HG03457 (cell line): ENCODE results near the gene GAS7.

Experiments
- ATAC-seq: cut with Tn5 transposase; IDR thresholded peaks from one replicate; pipeline ENCODE4 v1.9.1; 2021; ENCODE audit warnings: moderate number of reproducible peaks; ENCODE audit not compliant: unreplicated experiment

GAS7 gene

GRCh38 chr17:10201680-10202079 is 3.3 kb upstream of the GAS7 start:
- ATAC-seq = no peak

- ATAC-seq = no peak
Observed at GRCh38 chr17:10200645-10201044, 2.2 kb upstream of the GAS7 start.

- no peak for ATAC-seq
Observed at GRCh38 chr17:10200016-10200415, 1.6 kb upstream of the GAS7 start.

DNA sequence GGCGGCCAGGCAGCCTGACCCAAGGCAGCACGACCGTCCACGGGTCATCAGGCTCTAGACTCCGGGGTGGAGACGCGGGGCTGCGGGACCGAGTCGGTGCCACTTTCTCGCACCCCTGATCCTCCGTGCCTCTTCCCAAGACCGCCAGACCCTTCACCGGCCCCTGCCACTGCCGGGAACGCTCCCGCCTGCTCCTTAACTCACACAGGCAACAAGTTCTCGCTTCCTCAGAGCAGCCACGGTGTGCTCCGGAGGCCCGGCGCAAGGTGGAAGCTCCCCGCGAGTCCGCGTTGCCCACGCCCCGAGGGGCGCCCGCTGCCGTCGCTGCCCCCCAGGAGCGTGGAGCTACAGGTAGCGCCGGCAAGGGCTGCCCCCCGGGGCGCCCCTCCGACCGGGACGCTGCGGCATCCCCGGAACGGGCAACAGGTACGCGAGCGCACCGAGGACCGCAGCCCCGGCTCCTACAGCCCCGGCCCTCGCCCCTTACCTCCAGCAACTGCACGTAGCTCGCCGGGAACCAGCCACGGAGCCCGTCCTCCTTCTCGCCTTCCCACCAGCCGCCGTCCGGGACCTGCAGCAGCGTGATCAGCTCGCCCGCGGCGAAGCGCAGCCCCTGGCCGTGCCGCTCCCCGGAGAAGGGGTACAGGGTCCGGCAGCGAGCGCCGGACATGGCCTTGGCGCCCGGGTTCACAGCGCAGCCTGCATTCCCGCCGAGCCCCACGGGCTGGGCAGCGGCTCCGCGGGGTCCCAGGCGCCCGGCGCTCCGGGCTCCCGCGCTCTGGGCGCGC is 491 bp downstream of the GAS7 start:
- no peak for ATAC-seq

- no peak for ATAC-seq
Observed at GRCh38 chr17:10197362-10197720, 1.1 kb downstream of the GAS7 start.

GRCh38 chr17:10196941-10197340 is 1.5 kb downstream of the GAS7 start:
- ATAC-seq = no peak

- ATAC-seq = no peak
Observed at GRCh38 chr17:10196384-10196895, 2.0 kb downstream of the GAS7 start.

- no peak for ATAC-seq
Observed at GRCh38 chr17:10195090-10195805, 3.2 kb downstream of the GAS7 start.

DNA sequence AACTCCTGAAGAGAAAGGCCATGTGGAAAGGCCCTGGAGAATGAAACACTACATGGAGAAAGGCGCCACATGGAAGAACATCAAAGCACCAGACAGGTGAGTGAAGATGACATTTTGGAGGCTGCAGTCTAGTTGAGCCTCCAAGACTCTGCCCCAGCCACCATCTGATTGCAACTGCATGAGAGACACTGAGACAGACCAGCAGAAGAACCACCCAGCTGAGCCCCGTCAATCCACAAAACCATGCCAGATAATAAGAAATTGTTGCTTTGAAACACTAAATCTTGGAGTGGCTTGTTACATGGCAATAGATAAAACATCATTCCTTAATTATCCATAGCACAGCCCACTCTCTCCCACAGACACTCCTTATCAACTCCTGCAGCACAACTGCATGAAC is 4.8 kb downstream of the GAS7 start:
- ATAC-seq = no peak

GRCh38 chr17:10192972-10193371 is 5.4 kb downstream of the GAS7 start:
- ATAC-seq = no peak

DNA sequence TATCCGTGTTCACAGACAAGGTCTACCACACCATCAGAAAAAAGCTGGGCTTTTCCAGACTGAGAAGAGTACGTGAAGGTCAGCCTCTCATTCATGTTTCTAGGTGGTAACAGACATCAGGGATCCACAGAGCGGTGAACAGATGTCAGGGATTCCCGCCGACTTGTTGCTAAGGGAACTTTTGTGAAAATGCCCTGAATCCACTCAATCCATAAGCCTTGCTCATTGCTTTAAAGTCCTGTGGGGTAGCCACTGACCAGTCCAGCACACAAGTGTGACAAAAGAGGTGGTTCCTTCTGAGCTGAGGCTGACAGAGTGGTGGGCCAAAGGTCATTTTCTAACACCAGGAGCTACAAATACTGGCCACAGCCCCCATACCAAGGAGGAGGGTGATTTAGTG is 5.9 kb downstream of the GAS7 start:
- no peak for ATAC-seq

GRCh38 chr17:10187456-10187855 is 10.9 kb downstream of the GAS7 start:
- no peak for ATAC-seq

GRCh38 chr17:10186771-10187410 is 11.5 kb downstream of the GAS7 start:
- ATAC-seq = no peak

- ATAC-seq = no peak
Observed at GRCh38 chr17:10183931-10184930, 14.2 kb downstream of the GAS7 start.

- ATAC-seq = no peak
Observed at GRCh38 chr17:10182785-10183184, 15.6 kb downstream of the GAS7 start.

DNA sequence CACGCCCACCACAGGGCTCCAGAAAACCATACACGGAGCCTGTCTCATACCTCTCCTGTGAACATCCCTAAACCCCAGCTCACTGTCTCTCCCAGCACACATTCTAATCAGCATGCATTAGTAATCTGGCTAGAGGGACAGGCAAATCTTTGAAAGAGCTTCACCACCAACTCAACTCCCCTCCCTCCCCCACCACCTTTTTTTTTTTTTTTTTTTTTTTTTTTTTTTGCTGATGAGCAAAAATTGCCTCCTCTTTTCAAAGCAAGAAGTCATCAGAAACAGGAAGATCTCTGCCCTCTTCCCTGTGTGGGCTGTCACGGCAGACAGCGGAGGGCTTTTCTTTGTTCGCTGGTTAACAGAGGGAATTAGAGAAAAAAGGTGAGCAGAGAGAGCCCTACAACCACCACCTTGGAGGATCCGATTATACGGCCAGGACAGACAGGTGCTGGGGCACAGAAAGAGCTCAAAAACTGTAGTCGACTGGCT is 19.9 kb downstream of the GAS7 start:
- no peak for ATAC-seq

- ATAC-seq = no peak
Observed at GRCh38 chr17:10177913-10178505, 20.4 kb downstream of the GAS7 start.

DNA sequence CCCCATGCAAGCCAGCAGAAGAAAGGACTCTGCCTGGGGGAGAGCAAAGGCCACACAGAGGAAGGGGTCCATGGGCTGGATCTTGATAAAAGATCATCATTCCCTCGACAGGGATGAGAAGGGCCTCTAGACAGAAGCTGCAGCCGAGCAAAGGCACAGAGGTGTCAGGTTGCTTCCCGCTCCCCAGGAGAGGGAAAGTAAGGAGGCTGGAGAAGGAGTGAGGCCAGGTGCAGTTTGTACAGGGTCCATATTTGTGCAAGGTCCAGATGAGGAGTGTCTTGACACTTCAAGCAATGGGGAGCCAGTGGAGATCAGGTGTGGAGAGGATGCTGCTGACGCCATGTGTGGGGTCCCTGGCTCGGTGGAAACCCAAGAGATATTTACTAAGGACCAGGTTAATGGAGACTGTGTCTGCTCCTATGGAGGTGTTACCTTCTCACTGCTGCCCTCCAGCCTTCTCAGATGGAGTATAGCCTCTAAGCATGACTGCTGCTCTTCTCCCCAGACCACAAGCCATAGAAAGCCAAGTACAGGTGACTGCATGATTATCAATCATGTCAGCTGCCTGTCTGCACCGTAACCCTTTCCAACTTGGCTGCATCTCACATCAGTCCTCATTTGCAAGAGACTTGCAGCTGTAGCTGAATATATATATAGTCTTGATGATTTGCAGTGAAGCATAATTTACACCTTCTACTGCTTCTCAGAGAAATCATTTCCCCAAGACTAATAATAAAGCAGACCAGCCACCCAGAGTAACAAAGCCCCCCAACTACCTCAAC is 21.1 kb downstream of the GAS7 start:
- no peak for ATAC-seq

GRCh38 chr17:10173913-10174312 is 24.5 kb downstream of the GAS7 start:
- ATAC-seq = no peak
